CD4-positive, alpha-beta T cell treated with Interleukin-1 beta for 1 hour (primary cell): ENCODE results near the gene TRUB2.

Source experiments
- DNase-seq, 2 donors: peaks; one replicate each; pipeline ENCODE4 v3.0.0-alpha.2; 2020 to 2022

TRUB2 gene

DNA sequence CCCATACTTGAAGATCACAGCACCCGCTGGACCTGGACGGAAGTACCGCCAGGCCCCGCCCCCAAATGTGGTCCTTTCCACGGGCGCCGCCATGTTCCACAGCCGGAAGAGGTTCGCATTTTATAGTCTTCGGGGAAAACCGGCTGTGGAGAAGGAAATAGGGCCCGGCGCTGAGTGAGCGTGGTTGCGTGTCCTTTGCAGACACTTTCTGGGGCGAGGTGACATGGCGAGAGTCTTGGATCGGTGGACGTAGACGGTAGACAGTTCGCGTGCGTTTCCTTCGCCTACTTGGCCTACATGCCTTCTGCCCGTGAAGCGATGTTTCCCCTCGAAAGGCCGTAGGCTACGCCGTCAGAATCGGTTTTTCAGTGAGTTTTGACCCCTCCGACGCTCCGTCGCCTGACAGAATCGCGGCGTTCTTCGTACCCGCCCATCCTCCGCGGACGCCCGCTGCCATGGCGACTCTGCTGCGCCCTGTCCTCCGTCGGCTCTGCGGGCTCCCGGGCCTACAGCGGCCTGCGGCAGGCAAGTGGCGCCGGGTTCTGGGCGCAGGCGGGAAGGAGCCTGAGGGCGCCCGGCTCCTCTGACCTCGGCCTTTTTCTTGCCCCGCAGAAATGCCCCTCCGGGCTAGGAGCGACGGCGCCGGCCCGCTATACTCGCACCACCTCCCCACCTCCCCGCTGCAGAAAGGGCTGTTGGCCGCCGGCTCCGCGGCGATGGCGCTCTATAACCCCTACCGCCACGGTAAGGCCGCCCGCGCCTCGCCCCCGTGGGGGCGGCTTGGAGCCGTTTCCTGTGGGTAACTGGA lies at the start of gene TRUB2, which contains the start of gene COQ4:
TSS of gene TRUB2 (minus strand) at position 44 of the 808 bp plus-strand sequence. CDS start at position 5, 39 bp downstream.
TSS of gene COQ4 (plus strand) at position 436 of the 808 bp plus-strand sequence. CDS start at position 456, 20 bp downstream.
- peak; percentile 91 to 94 for DNase-seq

DNA sequence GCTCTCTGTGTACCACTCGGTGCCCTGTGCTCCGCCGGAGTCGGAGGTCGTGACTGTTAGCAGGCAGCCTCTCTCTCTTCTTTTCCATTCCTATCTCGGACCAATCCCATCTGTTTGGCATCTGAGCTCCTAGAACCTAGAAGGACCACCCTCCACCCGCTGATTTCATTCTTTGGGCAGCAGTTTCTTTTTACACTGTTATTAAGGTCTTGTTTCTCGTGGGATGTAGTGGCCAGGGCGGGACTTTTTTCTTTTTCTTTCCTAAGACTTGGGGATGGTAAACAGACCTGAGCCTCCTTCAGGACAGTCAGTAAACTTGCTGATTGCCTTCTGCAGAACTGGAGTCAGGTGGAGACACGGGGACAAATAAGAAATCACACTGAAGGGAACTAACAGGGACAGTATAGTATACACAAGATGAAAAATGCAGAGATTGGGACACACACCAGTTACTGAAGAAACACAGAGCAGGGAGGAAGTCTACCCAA lies 49.4 kb upstream of the TRUB2 start:
- DNase-seq = no peak

DNA sequence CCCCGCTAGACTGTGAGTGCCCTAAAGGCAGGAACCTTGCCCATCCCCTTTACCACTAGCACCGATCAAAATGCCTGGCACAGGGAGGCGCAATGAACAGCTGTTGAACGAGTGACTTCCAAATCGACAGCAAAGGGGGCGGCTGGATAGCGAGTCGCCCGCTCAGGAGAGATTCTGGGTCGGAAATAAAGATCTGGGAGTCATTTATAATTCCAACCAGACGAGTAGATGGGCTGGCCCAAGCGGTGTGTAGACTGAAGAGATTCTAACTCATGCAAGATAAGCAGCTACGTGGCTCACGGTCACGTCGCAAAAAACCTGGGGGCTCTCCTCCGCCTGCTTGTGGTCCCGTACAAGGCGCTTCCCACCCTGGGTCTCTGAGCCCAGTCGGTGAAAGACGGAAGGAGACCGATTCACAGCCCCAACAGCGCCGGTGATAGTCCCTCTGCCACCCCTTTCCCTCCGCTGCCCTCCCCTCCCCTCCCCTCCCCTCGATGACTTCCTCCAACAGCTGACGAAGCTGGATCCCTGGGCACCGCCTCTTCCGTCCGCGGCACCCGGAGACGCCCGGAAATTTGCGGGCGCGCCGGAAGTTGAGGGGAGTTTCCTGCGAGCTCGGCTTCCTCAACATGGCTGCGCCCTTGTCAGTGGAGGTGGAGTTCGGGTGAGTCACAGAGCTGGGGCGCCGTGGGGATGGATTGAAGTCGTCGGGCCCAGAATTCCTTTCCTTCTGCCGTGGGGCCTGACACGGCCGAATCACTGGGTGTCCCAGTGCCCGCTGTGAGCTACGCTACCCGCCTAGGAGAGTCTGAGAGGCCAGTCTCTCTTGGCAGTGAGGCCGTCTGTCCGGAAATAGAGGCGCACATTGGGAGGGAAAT lies 48.7 kb upstream of the TRUB2 start, which contains the start of gene URM1:
TSS of gene URM1 (plus strand) at position 623 of the 878 bp plus-strand sequence. CDS start at position 630, 7 bp downstream.
- peak; percentile 95 to 96 for DNase-seq

DNA sequence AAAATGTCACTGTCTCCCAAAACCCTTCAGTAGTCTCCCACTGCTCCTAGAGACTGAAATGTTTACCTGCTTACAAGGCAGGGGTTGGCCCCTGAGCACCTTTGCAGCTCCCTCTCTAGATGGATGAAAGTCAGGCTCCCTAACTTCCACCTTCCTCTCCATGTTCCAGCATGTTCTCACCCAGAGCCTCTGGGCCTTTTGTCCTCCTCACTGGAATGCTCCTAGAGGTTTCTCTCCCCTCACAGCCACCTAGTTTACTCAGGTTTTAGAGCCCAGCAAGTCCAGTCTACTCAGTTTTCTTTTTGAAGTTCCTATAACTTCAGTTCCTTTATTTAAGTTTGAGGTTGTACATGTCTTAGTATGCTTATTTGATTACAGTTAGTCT lies 48.1 kb upstream of the TRUB2 start:
- no peak for DNase-seq

GRCh38 chr9:128369024-128369706 lies 46.9 kb upstream of the TRUB2 start:
- no peak for DNase-seq

GRCh38 chr9:128365525-128365924 lies 43.3 kb upstream of the TRUB2 start:
- no peak for DNase-seq

DNA sequence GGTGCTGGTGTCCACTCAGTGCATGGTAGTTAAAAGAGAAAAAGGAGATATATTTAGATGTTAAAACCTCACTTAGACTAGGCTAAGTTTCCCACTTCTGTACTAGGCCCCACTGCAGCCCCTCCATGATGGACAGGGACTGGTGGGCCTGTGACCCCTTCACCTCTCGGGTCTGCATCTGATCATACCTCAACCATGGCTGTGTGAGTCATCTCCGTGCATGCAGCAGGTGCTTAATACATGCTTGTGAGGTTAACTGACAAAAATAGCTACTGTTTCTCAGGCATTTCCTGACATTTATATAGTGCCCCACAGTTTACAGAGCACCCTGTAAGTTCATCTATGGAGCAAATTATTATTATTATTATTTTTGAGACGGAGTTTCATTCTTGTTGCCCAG lies 40.5 kb upstream of the TRUB2 start:
- DNase-seq = no peak

DNA sequence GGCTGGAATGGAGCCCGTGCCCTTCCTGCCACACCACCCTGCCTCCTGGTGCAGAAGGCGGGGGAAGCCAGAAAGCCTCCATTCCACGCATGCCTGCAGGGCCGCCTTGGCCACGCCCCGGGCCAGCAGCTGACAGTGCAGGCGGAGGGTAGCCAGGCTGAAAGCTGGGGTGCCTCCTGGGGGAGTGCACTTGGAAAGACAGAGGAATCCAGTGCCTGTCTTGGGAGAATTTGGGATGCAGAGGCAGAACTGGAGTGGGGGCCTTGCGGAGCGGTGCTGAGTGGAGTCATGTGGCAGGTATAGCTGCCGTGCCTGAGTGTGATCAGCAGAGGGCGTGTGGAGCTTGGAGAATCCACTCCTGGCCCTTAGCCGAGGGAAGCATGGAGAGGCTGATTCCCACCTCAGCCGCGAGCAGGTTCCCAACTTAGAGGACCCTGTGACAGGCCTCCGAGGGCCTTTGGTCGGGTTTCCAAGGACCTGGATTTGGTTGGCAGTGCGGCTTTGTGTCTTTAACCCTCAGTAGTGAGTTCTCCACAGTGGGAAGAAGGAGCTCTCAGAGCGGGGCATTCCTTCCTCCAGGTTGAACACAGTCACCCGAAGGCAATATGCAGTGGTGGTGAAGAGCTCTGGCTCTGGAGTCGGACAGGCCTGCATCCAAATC lies 39.9 kb upstream of the TRUB2 start:
- DNase-seq = peak; percentile 64 to 67

DNA sequence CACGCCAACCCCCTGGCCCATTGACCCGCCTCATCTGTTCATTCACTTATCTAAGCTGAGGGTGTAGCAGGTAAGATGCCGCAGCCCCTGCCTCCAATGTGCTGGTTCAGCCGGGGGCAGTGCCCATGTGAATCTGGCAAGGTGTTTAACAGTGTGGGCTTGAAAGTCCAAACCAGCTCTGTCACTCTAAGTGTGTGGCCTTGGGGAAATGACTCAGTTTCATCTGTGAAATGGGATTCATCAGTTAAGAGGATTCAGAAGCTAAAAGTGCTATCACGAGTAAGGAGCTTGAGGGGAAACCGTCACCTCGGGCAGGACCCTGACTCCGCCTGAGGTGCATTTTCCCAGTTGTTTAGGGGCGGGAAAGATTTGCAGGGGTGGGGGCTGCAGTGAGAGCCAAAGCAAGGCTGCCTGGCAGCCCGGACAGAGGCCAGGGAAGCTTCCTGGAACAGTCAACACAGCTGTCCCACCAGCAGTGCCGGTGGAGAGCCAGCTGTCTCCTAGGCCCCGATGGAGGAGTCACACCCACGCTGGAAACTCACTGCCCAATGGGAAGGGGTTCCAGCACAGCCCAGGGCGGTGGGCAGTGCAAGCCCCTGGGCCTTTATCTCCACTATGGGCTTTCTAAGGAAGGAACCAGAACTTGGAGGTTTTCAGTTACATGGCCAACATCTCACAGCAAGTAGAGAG lies 39.2 kb upstream of the TRUB2 start:
- no peak for DNase-seq

DNA sequence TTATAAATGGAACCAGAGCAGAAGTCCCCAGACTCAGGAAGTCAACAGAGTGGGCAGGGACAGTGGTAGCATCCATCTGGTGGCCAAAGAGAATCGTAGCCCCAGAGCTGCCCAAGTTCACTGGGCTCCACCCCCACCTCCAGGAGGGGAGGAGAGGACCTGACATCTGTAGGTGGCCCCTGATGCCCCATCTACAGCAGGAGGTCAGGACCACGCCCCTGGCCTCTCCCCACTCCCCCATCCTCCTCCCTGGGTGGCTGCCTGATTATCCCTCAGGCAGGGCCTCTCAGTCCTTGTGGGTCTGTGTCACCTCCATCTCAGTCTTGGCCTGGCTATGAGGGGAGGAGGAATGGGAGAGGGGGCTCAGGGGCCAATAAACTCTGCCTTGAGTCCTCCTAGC lies 38.6 kb upstream of the TRUB2 start:
- DNase-seq = no peak

GRCh38 chr9:128358861-128359260 lies 36.6 kb upstream of the TRUB2 start:
- DNase-seq = no peak

DNA sequence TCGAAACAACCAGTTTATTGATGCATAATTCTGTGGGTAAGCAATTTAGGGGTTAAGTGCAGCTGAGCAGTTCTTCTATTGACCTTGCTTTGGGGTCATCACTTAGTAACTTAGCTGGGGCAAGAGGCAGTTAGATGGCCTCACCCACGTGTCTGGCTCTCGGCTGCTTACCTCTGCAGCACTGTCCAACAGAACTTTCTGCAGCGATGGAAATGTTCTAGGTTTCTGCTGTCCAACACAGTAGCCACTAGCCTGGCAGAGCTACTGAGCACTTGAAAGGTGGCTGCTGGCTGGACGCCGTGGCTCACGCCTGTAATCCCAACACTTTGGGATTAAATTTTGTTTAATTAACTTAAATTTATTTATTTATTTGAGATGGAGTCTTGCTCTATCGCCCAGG lies 35.8 kb upstream of the TRUB2 start:
- DNase-seq = no peak

DNA sequence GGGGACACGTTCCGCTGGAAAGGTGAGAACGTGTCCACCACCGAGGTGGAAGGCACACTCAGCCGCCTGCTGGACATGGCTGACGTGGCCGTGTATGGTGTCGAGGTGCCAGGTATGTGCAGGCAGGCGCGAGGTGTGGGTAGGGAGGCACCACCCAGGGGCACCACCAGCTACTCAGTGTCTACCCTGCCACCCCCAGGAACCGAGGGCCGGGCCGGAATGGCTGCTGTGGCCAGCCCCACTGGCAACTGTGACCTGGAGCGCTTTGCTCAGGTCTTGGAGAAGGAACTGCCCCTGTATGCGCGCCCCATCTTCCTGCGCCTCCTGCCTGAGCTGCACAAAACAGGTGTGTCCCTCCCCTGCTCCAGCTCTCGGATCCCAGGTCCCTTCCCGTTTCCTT lies 33.2 kb upstream of the TRUB2 start:
- DNase-seq = no peak

DNA sequence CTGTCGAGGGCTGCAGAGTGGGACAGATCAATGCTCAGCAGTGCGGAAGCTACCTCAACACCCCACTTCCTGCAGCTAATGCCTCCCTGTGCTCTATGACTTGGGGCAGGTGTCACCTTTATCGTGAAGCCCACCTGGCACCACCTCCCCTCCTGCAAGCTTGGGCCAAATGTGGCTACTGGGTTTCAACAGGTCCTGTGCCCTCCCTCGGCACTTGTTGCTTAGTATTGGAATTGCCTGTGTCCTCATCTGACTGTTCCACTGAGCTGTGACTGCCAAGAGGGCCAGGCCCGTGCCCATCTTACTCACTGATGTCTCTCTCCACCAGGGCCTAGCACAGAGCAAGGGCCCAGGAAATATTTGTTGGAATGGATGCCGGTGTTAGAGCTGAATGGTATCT lies 27.5 kb upstream of the TRUB2 start:
- DNase-seq = no peak

- no peak for DNase-seq
Measured at GRCh38 chr9:128349125-128349524, 26.9 kb upstream of the TRUB2 start.

DNA sequence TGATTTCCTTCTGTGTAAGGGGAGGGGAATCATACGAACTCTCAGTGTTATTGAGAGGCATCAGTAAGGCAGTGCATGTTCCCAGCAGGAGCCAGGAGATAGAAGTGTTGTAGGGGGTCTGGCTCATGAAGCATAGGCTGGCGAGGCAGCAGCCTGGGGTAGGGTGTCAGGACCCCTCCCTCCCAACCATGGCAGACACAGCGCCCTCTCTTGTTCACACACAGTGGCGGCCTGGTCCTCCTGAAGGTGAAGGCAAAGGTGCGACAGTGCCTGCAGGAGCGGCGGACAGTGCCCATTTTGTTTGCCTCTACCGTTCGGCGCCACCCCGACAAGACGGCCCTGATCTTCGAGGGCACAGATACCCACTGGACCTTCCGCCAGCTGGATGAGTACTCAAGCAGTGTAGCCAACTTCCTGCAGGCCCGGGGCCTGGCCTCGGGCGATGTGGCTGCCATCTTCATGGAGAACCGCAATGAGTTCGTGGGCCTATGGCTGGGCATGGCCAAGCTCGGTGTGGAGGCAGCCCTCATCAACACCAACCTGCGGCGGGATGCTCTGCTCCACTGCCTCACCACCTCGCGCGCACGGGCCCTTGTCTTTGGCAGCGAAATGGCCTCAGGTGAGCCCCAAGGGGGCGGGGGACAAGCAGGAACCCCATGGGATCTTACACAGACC lies 22.8 kb upstream of the TRUB2 start:
- DNase-seq = no peak

DNA sequence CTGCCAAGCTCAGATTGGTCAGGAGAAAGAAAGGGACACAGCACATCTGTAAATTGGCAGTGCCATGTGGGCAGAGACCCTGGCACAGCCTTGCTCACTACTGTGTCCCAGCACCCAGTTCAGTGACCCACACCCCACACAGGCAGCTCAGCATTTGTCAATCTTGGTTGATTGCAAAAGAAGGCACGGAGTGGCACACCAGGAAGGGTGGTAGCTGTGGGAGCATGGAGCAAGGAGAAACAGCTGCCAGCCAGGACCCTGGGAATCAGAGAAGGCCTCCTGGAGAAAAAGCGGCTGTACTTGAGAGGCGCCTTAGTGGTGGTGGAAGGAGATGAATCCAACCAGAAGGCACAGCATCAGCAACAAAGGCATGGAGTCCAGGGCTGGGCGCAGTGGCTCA lies 21.6 kb upstream of the TRUB2 start:
- DNase-seq = no peak

DNA sequence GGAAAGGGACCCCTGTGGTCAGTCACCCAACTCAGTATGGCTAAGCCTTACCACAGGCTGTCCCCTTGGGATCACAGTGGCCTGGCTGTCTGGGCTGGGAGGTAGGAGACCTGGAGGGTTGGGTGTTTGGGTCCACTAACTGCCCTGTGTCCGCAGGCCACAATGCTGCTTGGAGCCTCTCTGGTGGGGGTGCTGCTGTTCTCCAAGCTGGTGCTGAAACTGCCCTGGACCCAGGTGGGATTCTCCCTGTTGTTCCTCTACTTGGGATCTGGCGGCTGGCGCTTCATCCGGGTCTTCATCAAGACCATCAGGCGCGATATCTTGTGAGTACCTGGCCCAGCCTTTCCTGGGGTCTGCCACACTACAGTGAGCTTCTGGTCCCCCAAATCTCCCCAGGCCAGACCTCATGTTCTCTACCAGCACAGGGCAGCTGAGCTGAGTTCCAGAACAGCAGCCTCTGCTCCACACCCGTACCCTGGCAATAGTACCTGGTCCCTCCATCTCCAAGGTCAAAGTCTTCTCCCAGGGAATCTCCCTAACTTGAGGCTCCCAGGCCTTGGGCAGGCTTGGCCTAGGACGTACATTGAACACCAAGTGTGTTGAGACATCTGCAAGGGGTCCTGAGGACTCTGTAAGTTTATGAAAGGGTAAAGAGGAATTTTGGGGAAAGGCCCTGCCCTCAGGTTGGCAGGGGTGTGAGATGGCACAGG lies 20.9 kb upstream of the TRUB2 start:
- DNase-seq = no peak

- DNase-seq = peak; percentile 70 to 77
Measured at GRCh38 chr9:128341435-128341849, 19.2 kb upstream of the TRUB2 start.

GRCh38 chr9:128340691-128341434 lies 18.6 kb upstream of the TRUB2 start:
- DNase-seq = peak in 1 of 2 donors; percentile 2
